GM21381 (cell line): ENCODE data around the gene MMP11.

Source experiments
- ATAC-seq: cut with Tn5 transposase; IDR thresholded peaks from one replicate; pipeline ENCODE4 v1.9.1; 2021; ENCODE audit warnings: mild to moderate bottlenecking, moderate library complexity; ENCODE audit not compliant: unreplicated experiment

The MMP11 gene

DNA sequence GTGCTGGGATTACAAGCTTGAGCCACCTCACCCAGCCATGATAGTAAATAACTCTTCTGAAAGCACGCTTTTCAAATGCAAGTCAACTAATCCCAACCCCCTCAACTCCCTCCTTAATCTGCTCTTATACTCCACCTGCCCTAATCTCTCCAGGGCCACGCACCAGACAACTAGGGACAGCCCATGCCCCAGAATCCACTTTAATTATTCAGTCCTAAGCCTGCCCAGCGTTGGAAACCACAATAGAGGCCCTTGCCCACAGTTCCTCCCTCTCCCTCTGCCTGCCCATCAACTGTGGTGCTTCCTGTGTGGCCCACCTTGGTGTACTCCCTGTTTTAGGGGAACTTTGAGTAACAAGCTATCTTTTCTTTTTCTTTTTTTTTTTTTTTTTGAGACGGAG, 15.8 kb upstream of the MMP11 start:
- no peak for ATAC-seq

- ATAC-seq: no peak
These were observed 13.1 kb upstream of the MMP11 start for GRCh38 chr22:23759566-23759965.

- ATAC-seq: no peak
These were observed 12.6 kb upstream of the MMP11 start for GRCh38 chr22:23760056-23760455.

DNA sequence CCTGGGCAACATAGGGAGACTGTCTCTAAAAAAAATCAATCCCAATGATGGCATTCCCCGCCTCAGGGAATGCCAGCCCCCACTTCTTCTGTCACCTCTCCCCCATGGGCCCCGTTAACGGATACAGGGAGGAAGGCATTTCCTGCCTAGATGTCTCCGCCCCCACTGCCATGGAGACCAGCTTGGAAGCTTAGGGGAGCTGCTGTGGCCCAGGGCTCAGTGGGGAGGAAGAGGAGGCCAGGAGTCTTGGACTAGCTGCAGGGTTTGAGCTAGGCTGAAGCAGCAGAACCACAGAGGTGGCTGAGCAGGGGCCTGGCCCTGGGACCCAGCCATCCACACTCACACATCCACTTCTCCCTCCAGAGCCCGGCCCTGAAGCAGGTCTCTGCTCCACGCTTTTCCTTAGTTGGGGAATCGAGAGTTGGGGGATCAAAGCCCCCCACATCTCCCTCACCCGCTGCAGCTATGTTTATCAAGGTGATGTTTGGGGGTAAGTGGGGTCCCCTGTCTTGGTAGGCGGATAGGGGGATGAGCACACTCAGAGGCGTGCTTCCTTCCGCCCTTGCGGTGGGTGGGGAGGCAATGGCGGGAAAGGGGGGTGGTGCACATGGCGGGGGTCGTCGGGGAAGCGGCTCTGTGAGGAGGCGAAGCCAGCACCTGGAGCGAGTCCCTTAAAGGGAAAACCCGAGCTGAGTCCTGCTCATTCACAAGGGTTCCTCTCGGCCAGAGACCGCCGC, 9.6 kb upstream of the MMP11 start, which contains the start of gene C22orf15:
Gene C22orf15, plus strand, starts transcription at position 149 of the 737 bp plus-strand sequence. Its CDS starts 317 bp downstream, at position 466.
- ATAC-seq: no peak

DNA sequence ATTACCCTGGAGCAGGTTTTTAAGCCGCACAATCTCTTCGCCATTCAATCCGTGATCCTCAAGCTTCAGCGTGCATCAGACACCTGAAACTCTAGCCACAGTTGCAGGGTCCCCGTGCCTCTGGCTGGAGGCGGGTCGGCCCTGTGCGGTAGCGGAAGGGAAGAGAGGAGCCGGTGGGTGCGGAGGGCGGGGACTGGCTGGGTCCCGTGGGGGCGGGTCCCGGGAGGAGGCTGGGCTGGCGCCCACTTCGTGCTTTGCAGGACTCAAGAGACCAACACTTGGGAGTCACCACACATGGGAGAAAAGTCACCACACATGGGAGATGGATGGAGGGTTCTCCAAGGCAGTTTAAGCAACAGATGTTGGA, 9.1 kb upstream of the MMP11 start:
- no peak for ATAC-seq

GRCh38 chr22:23763954-23764353, 8.7 kb upstream of the MMP11 start:
- no peak for ATAC-seq

GRCh38 chr22:23764899-23765881, 7.5 kb upstream of the MMP11 start:
- ATAC-seq: no peak

GRCh38 chr22:23767303-23767672, 5.4 kb upstream of the MMP11 start:
- ATAC-seq: no peak

DNA sequence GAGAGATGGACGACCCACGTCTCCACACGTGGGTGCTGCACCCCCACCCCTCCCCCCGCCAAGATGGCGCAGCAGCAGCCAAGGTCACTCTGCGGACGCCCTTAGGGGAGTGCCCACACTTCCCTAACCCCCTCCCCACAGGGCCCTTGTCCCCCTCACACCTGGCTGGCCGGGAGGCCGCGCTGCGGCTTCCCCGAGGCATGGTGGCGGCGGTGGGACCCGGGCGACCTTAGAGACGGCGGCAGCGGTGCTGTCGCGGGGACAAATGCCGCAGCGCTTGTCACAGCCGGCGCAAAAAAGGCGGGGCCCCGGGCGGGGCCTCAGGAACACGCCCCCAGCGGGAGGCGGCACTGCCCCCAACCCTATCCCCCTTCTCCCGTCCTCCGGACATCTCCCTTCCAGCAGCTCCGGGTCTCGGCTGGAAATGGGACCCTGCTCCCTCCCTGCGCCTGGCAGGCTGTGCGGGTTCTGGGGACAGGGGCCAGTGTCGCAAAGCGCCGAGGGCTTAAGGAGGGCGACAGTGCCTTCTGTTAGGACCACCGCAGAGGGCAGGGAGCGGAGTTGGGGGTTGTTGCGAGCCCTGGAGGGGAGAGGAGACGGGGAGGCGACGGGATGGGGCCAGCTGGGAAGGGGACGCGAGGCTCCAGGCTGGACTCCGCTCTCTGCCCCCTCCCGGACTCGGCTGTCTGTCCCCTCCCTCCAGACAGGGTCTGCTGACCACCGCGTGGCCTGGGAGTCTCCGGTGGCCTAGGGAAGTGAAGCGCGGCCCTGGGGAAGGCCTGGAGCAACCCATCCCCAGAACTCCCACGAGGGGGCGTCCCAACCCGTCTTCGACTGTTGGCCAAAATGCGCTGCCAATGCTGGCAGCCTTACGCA, 4.7 kb upstream of the MMP11 start, which contains the start of gene CHCHD10:
Gene CHCHD10, minus strand, starts transcription at position 300 of the 876 bp plus-strand sequence. Its CDS starts 98 bp downstream, at position 202.
- ATAC-seq: no peak

DNA sequence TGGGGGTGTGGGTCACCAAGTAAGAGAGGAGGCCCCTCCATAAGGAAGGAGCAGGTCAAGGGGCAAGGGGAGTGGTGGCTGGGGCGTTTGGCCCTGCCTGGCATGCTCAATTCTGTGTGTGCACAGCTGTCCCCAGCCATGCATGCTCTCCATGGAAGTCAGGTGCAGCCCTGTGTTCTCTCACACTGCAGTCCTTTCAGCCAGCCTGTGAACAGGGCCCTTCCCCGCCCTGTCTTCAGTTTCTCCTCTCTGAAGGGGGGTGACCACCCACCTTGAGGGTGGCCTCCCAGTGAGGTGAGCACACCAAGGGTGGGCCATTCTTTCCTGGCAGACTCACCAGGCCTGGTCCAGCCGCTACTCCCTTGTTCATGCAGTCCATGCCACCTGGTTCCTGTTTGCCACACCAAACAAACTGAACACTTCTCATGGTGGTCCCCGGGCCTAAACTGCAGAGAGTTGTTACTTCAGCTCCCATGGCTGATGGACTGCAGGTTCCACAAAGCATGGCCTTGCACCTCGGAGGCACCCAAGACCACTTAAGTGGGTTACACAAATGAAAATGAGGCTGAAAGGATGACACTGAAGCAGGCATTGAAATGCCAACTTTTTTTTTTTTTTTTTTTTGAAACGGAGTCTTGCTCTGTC, 3.2 kb upstream of the MMP11 start:
- ATAC-seq: no peak

GRCh38 chr22:23772315-23772648, 367 bp upstream of the MMP11 start:
- ATAC-seq: no peak

GRCh38 chr22:23773483-23774113, 949 bp downstream of the MMP11 start:
- ATAC-seq: no peak

- ATAC-seq: no peak
These were observed 1.7 kb downstream of the MMP11 start for GRCh38 chr22:23774114-23774921.

DNA sequence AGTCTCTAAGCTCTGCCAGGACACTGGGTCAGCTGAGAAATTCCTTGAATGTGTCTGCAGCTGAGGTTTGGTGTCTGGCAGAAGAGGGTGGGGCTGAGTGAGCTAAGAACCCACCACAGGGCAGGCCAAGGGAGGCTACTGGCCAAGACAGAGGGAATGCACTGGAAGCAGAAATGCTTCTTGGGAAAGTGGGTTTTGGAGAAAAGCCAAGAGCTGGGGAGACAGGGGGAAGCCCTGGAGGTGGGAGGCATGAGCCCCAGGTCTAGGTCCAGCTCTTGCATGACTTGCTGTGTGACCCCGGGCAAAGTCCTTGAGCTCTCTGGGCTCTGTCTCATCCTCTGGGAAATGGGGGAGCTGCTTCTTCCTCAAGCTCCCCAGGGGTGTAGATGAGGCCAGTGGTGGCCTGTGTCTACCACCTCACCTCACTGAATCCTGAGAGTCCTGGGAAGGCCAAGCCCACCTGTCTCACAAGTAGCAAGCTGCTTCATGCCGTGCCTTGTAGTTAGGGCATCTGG, 2.3 kb downstream of the MMP11 start:
- no peak for ATAC-seq

GRCh38 chr22:23775779-23776375, 3.2 kb downstream of the MMP11 start:
- ATAC-seq: no peak

GRCh38 chr22:23777776-23778576, 5.3 kb downstream of the MMP11 start:
- no peak for ATAC-seq

DNA sequence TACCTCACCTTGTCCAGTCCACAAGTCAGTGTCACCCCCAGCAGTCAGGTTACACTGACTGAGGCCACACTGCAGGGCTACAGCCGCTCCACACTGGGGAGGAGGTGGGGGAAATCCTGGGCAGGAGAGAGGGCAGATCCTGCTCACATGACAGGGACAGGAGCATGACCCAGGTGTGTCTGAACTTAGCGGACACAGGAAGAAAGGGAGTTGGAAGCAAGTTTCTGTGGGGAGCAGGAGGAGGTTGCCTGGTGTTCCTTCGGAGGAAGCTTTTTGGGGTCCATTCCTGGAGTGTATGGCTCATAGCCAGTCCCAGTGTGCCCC, 5.9 kb downstream of the MMP11 start:
- ATAC-seq: no peak

- ATAC-seq: no peak
These were observed 6.4 kb downstream of the MMP11 start for GRCh38 chr22:23779083-23779482.
